ENCODE results near the gene ANAPC7.

- TF ChIP-seq CTCF (IDR thresholded peaks at IDR 0.05) (no peak), POLR2A (IDR thresholded peaks at IDR 0.05) (no peak)
Observed at GRCh38 chr12:110352401-110352800, 51.1 kb downstream of the ANAPC7 start.

Measured in lower leg skin (tissue), 3 donors.